Stimulated activated CD4-positive, alpha-beta T cell treated with anti-CD3 and anti-CD28 coated beads, Interleukin-15, amount 100 ng/mL, for 1 hour (primary cell): ENCODE measurements around the gene SLC35F1.
"Not testable (repeated sequence)": the region's sequence is repeated elsewhere in the genome, so short reads cannot be mapped to it uniquely, and the experiment has no call there.

Source experiments
- DNase-seq, 2 donors: peaks; one replicate each; pipeline ENCODE4 v3.0.0-alpha.2; 2020; ENCODE audit warnings: low read depth in 1 of 2, low spot score in 1 of 2

SLC35F1 gene

DNA sequence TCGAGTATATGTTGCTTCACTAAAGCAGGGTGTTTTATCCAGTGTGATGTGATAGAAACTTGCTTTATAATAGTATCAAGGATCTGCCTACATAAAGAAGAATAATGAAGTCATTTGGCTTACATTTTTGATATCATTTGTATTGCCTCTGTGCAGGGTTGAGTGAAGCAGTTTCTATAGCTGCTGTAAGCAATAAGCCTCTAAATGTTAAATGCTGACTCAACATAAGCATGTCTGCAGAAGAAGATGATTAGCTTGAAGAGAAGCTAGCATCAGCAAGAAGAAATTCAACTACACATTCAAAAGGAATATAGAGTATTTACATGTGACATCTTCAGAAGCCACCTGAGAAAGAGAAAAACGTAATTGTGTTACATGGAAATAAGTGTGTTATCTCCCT is 17.6 kb downstream of the SLC35F1 start:
- DNase-seq = no peak

DNA sequence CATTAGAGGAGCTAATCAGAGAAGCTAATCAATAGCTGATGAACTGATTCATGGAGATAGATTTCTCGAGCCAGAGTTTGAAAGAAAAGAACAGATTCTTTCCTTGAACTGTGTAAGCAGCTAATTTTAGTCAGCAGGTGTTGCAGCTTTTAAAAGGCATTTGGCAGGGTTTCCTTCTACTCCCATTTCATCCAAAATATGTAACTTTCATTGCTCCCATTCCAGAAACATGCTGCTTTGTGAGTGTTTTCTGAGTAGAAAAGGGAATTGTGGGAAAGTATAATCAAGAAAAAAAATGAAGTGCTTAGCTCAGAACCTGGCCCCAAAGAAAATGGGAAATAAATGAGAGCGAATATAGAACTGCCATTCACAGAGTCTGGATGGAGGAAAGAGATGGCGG is 20.8 kb downstream of the SLC35F1 start:
- DNase-seq = no peak

DNA sequence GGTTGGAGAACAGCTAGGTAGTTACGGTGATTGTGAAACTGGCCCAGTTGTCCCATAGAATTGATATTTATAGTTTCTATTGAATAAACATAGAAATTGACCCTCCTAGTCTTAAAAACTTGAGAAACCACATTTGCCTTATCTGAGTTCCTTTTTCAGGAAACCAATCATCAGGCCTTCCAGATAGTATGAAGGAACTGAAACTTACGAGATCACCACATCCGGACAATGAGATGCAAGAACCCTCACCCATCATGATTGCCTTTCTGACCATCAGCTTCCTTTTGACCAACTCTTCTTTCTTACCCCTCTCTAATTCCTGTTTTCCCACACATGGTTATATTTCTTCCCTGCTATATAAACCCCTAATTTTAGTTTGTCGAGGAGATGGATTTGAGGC is 21.8 kb downstream of the SLC35F1 start:
- DNase-seq = no peak

DNA sequence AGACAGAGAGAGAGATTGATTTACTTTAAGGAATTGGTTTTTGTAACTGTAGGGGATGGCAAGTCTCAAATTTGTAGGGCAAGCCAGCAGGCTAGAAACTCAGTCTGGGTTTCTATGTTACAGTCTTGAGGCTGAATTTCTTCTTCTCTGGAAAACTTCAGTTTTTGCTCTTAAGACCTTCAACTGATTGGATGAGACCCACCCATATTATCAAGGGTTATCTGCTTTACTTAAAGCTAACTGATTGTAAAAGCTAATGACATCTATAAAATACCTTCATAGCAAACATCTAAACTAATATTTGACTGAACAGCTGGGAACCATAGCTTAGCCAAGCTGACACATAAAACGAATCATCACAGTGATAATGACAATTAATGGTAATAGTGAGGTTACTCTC is 22.4 kb downstream of the SLC35F1 start:
- no peak for DNase-seq

DNA sequence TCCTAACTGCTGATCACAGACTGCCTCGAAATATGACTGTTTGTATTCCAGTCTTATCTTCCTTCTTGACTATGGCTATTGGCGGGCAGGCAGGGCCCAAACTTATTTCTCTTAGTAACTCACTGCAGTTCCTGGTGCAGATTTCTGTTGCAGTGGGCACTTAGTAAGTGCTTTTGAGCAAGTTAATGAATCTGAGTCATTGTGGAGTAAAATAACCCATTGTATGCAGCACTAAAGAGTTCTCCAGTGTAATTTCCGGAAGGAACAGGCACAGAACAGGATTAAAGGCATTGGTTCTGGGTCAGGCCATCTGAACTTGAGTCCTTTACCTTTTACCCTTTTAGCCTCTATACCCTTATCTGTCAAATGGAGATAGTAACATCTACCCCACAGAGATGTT is 23.6 kb downstream of the SLC35F1 start:
- no peak for DNase-seq

DNA sequence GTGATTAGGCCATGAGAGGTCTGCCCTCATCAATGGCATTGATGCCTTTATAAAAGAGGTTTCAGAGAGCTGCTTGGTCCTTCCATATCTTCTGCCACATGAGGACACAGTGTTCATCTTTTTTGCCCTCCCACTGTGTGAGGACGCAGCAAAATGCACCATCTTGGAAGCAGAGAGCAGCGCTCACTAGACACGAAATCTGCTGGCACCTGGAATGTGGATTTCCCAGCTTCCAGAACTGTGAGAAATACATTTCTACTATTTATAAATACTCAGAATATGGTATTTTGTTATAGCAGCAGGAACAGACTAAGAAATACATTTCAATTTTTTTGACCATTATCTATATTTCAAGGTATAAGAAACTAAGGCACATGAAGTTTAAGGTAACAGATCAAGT is 24.9 kb downstream of the SLC35F1 start:
- no peak for DNase-seq

DNA sequence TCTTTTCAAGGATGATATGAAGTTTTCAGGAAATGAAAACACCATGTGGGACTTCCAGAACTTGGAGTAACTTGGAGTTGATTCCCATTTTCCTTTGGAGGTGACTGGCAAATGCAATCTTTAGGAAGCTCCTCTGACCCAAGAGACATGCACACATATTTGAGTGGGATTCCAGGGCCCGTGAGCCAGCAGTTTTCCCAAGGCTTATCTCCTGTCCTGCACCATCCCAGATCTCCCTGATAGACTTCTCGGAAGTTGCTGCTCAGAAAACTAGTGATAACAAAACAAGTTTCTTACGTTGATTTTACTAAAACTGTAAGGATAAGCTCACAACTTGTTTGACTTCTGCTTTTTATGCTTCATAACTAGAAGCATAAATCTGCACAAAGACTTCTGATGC is 25.6 kb downstream of the SLC35F1 start:
- DNase-seq = no peak

DNA sequence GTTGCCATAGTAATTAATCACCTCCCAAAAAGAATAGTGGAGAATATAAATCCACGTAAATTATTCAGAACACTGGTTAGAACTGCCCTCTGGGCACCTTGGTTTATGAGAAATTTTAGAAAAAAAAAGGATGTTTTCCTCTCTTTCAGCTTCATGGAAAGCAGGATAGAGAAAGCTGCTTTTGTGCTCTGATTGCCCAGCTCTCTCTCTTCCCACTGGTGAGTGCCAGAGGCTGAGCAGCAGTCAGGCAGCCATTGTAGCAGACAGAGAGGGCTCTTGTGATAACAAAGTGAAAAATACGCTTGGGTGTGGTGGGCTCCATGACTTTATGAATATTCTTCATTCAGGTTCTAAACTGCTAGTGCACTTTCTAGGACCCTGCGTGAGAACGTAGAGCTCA is 26.4 kb downstream of the SLC35F1 start:
- no peak for DNase-seq

DNA sequence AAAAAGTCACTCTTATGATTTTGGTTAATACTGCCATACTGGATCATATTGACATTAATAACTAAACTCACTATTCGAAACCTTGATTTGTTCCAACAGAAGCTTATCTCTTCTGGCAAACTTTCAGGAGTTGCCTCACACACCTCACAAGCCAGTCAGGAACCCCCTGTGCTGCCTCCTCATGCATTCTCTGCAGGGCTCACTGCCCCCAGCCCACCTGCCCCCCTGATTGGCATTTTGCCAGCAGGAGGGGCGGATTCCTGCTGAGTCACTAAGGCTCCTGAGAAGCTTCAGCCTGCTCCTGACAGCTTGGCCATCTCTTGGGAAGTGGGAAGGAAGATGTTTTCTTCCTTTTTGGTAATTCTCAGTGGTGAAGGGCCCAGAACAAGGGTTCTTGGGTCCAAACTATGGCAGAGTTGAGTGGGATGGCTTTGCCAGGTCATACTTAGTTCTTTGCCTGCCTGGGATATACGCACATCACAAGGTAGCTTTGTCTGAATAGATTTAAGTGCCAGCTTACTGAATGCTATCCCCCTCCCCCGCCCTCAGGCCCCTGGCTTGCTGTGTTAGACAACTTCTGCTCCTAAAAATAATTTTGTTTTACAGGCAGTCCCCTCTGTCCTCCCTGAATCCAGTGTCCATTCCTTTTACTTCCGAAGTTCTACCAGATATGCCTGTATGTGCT is 31.4 kb downstream of the SLC35F1 start:
- no peak for DNase-seq

DNA sequence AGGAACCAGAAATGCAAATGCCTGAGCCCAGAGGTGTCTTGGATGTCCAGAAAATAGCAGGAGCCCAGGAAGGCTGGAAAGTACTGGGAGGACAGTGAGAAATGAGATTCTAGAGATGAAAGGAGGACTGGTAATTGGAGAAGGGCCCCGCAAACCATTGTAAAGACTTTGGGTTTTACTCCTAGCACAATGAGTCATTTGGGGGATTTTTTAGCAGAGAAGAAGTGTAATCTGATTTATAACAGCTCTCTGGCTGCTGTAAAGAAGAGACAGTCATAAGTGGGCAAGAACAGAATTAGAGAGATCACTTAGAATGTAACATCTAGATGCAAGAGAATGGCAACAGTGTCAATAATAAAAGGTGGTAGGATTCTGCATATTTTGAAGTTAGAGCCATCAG is 40.2 kb downstream of the SLC35F1 start:
- DNase-seq = no peak

DNA sequence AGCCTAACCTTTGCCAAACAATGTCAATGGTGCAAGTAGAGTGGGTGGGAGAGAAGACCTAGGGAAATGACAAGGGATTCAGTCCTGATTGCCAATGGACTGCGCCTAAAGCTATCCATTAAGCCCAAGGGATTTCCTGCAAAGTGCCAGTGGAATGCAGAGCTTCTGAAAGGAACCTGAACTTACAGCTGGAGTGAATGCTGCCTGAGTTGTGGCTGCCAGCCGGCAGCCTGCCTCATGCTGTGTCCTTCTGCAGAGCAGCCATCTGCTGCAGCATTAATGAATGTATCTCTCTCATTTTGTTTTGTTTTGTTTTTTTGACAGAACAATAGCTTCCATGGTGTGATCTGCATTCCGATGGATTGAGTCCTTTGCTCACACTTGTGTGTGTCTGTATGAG is 44.7 kb downstream of the SLC35F1 start:
- DNase-seq = no peak

DNA sequence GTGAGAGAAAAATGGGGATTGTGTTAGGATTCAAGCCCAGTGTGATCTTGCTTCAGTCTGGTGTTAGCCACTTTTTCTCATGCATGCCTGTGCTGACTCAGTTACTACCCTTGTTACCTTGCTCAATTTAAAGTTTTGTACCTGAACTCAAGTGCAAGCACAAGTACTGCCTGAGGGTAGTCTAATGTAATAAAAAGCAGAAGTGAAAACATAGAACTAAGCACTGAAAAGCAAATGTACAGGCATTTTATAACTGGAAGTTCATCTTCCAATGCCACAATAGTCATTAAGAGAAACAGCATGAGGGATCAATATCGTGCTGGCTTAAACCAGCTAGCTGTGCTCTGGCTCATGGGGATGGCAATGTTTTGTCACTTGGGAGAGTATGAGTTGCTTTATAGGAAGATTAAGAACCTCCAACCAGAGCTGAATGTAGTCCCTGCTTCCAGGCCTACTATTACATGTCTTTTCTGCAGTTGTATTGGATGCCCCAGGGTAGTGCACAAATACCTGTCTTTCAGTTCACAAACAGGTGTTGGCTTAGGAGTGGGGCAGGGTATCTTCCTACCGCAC is 48.7 kb downstream of the SLC35F1 start:
- no peak for DNase-seq

DNA sequence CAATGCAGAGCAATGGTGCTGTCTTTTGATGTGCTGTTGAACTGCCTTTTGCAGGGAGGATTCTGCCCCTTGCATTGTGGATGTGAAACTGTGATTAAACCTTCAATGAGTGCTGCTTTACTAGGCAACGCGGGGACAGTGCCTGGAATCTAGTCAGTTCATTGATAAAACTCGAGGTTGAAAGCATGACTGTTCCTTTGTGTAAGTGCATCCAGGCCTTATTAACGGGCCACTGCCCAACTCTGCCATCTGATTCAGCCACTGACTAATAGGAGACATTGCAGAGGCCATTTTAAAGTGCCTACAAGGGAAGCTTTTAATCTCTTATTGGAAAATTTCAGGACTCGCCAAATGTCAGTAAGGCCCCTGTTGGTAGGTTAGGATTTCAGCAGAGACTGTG is 49.3 kb downstream of the SLC35F1 start:
- DNase-seq = no peak

DNA sequence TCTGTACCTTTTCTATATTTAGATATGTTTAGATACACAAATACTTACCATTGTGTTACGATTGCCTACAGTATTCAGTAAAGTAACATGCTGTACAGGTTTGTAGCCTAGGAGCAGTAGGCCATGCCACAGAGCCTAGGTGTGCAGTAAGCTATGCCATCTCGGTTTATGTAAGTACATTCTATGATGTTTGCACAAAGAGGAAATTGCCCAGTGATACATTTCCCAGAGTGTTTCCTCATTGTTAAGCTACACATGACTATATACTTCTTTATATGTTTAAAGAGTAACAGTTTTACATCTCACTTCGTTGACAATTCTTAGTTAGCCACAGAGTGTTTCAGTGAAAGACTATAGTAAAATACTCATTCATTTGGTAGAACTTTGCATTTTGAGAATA is 51.5 kb downstream of the SLC35F1 start:
- no peak for DNase-seq

DNA sequence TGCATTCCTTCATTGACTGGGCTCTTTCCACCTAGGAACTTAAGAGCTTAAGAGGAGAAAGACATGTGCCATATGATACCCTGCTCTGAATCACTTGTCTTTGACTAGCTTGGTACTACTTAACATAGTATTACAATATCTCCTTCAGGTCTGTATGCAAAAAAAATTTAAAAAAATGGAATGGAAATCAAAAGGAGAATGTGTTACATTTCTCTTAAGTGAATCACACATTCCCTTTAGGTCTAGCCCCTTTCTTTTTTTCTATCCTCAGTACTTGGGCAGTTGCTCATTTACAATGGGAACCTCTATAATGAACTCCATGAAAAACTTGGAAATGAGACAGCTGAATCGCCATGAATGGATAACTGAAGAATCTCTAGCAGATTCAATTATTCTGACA is 53.8 kb downstream of the SLC35F1 start:
- no peak for DNase-seq

DNA sequence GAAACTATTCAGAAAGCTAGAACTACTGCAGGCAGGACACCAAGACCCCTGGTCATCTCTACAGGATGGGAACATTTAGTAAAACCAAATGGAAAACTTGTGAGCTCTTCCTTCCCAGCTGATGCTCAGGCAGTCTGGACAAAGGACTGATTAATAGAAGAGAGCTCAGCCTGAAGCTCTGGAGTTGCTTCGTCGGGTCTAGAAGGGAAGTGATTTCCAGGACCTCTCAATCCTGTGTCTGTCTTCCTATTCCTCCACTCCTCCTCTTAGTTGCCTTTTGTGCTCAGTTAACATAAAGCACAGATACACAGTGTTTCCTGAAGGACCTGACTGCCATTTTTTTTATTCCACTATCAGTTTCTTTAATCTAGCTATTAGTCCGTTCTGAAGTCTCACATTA is 54.2 kb downstream of the SLC35F1 start:
- no peak for DNase-seq

DNA sequence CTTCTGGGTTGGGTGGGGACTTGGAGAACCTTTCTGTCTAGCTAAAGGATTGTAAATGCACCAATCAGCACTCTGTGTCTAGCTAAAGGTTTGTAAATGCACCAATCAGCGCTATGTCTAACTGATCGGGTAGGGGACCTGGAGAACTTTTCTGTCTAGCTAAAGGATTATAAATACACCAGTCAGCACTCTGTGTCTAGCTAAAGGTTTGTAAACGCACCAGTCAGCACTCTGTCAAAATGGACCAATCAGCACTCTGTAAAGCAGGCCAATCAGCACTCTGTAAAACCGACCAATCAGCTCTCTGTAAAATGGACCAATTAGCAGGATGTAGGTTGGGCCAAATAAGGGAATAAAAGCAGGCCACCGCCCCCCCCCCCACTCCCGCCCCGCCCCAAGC is 58.7 kb downstream of the SLC35F1 start:
- DNase-seq = not testable (repeated sequence)

DNA sequence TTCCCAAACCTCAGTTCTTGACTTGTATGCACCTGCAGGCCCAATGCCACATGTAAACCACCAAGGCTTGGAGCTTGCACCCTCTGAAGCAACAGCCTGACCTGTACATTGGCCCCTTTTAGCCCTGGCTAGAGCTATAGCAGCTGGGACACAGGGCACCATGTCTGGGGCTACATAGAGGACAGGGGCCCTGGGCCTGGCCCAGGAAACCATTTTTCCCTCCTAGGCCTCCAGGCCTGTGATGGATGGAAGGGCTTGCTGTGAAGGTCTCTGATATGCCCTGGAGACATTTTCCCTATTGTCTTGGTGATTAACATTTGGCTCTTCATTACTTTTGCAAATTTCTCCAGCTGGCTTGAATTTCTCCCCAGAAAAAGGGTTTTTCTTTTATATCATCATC is 64.6 kb downstream of the SLC35F1 start:
- no peak for DNase-seq

DNA sequence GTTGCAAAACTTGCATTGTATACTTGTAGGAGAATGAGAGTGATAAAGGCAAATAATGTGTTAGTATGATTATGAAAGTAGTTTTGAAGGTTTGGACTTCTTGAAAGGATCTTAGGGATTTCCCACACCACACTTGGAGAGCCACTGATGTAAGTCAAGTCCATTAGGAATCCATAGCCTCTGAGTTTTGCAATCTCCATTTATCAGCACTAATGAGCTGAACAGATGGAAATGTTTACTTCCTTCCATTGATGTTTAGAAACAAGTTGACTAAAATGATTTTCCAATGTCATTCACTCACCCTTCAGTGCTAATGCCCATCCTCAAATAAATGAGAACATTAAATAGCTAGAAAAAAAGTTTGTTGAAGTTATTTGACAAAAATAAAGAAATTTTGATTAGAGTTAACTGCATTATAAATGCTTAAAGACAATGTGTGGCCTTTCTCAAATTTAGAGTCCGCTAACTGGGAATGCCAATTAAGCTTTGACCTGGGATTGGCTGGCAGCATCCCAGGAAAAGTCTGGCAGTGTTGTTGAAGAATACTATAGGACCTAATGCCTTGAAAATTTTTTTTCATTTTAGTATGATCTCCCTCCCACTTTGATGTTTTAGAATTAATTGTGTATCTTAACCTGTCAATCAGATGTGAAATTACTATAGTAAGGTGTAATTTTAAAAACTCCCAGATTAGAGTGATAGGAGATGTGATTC is 68.0 kb downstream of the SLC35F1 start:
- no peak for DNase-seq

DNA sequence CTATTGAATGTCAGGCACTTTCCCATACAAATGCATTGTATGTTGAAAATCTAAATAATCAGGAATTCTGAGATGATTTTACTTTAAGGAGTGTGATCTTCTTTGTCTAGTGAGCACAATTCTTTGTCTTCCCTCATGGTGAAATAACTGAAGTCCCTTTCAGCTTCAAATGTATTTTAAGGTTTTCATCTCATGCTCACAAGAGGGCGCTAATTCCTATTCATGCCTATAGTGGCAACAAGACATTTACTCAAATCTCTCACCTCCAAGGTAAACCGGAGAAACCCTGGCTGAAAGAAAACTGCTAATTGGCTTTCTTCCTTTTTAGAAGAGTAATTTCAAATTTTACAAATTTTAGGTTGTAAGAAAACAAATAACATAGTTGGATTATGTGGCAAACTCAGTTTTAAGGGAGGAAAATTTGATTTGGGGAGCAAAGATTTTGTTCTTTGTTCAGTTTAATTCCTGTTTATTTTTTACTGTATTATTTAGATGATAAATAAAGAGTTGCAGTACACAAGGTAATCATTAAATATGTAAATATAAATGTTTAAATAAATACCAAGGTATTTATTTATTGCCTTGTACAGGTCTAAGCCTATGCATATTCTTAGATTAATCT is 69.1 kb downstream of the SLC35F1 start:
- DNase-seq = no peak

DNA sequence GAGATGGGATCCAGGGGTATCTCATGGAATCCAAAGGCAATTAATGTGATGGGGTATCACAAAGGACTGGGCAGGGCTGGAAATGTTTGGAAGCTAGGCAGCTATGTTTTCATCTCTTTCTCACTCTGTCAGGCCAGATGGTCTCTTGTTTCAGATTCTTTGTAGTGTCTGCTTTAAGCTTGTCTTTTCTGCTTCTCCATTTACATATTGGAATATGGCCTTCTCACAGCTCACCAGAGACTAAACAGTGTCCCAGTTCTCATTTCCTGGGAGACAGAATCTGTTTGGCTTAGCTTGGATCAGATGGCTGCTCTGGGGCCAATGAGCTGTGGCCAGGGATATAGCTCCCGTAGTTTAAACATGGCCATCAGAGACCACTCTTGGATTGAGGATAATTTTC is 78.9 kb downstream of the SLC35F1 start:
- DNase-seq = no peak

DNA sequence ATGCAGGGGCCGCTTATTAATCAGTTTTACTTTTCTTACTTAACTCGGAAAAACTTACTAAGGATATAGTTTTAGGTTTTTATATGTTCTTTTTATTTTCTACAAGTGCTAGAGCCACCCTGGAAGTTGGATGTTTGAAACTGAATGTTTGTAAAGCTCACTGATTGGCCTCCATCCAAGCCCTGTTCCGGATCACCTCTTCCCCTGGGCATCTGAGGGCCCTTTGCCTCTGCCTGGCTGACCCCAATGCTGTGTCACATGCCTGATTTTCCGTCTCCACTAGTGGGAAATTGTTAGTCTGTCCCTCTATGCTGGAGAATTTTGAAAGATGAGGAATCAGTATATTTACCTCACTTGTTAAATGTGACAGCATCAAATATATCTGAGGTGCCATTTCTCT is 79.3 kb downstream of the SLC35F1 start:
- DNase-seq = no peak
